Suppressor macrophage treated with lipopolysaccharide for 4 hours (primary cell): ENCODE data around the gene HGF.
A peak's percentile ranks its signal among the peaks of the same experiment; 100 is the strongest.

Experiments
- DNase-seq: peaks from one replicate; pipeline ENCODE4 v3.0.0-alpha.2; 2020

Gene HGF

GRCh38 chr7:81715984-81716588, 53.8 kb downstream of the HGF start:
- DNase-seq = no peak

GRCh38 chr7:81714306-81714705, 55.5 kb downstream of the HGF start:
- DNase-seq = no peak

GRCh38 chr7:81710751-81711150, 59.1 kb downstream of the HGF start:
- DNase-seq = no peak

GRCh38 chr7:81709836-81710235, 60.0 kb downstream of the HGF start:
- no peak for DNase-seq

- no peak for DNase-seq
Measured at GRCh38 chr7:81707966-81708365, 61.9 kb downstream of the HGF start.

GRCh38 chr7:81707196-81707595, 62.7 kb downstream of the HGF start:
- DNase-seq = no peak

GRCh38 chr7:81705206-81705605, 64.6 kb downstream of the HGF start:
- no peak for DNase-seq

- no peak for DNase-seq
Measured at GRCh38 chr7:81704595-81704994, 65.3 kb downstream of the HGF start.

GRCh38 chr7:81698965-81699364, 70.9 kb downstream of the HGF start:
- peak; percentile 35 for DNase-seq

GRCh38 chr7:81694711-81695110, 75.1 kb downstream of the HGF start:
- no peak for DNase-seq

- DNase-seq = no peak
Measured at GRCh38 chr7:81693894-81694293, 76.0 kb downstream of the HGF start.

- no peak for DNase-seq
Measured at GRCh38 chr7:81693080-81693479, 76.8 kb downstream of the HGF start.

- peak; percentile 18 for DNase-seq
Measured at GRCh38 chr7:81692146-81692905, 77.5 kb downstream of the HGF start.

- DNase-seq = no peak
Measured at GRCh38 chr7:81691199-81691821, 78.5 kb downstream of the HGF start.

- DNase-seq = no peak
Measured at GRCh38 chr7:81690688-81691087, 79.2 kb downstream of the HGF start.

GRCh38 chr7:81690251-81690650, 79.6 kb downstream of the HGF start:
- no peak for DNase-seq

- no peak for DNase-seq
Measured at GRCh38 chr7:81688622-81689411, 81.0 kb downstream of the HGF start.

- no peak for DNase-seq
Measured at GRCh38 chr7:81687062-81687461, 82.8 kb downstream of the HGF start.

- DNase-seq = no peak
Measured at GRCh38 chr7:81685270-81685868, 84.5 kb downstream of the HGF start.

- peak; percentile 95 for DNase-seq
Measured at GRCh38 chr7:81684514-81685269, 85.2 kb downstream of the HGF start.

- DNase-seq = no peak
Measured at GRCh38 chr7:81684033-81684432, 85.8 kb downstream of the HGF start.

- DNase-seq = no peak
Measured at GRCh38 chr7:81682873-81683272, 87.0 kb downstream of the HGF start.
